Choroid plexus epithelial cell (primary cell): Measurements from ENCODE around the gene NPTXR.

Experiments
- DNase-seq: peaks from one replicate; pipeline ENCODE4 v3.0.0-alpha.2; 2010; ENCODE audit warnings: low read depth
- H3K4me3 ChIP-seq: 2 replicates; pipeline ENCODE4 v1.5.1; 2011; ENCODE audit warnings: low read depth, mild to moderate bottlenecking, control low read depth, low read length, moderate library complexity
- TF ChIP-seq, protein P1 (sequence below): conservative IDR thresholded peaks from 2 replicates; pipeline ENCODE4 v1.5.1; 2011; ENCODE audit warnings: low read depth, mild to moderate bottlenecking, control low read depth, inconsistent platforms, low read length, moderate library complexity

Gene NPTXR

GRCh38 chr22:38850941-38851849 lies 7.4 kb upstream of the NPTXR start:
- TF ChIP-seq, protein P1, sequence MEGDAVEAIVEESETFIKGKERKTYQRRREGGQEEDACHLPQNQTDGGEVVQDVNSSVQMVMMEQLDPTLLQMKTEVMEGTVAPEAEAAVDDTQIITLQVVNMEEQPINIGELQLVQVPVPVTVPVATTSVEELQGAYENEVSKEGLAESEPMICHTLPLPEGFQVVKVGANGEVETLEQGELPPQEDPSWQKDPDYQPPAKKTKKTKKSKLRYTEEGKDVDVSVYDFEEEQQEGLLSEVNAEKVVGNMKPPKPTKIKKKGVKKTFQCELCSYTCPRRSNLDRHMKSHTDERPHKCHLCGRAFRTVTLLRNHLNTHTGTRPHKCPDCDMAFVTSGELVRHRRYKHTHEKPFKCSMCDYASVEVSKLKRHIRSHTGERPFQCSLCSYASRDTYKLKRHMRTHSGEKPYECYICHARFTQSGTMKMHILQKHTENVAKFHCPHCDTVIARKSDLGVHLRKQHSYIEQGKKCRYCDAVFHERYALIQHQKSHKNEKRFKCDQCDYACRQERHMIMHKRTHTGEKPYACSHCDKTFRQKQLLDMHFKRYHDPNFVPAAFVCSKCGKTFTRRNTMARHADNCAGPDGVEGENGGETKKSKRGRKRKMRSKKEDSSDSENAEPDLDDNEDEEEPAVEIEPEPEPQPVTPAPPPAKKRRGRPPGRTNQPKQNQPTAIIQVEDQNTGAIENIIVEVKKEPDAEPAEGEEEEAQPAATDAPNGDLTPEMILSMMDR, result no peak
- no peak overlapping the region for H3K4me3 ChIP-seq
- DNase-seq, result peak; percentile 67

DNA sequence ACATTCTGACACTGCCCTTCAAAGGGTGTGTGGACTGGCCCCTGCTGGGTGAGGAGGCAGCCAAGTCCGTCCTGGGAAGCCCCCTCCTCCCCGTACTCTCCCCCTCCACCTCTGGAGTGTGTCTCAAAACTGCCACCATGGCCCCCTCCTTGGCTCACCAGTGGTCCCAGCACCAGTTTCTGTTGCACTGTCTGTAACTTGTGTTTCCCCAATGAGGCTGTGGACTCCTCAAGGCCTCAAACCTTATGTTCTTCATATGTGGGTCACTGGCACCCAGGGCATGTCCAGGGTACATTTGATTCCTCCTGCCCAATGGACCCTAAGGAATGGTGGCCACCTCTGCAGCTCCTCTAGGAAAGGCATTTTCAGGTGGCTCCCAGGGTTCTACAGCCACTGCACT lies 6.6 kb upstream of the NPTXR start:
- TF ChIP-seq, protein P1, result no peak
- no peak for DNase-seq
- no peak overlapping the region for H3K4me3 ChIP-seq

DNA sequence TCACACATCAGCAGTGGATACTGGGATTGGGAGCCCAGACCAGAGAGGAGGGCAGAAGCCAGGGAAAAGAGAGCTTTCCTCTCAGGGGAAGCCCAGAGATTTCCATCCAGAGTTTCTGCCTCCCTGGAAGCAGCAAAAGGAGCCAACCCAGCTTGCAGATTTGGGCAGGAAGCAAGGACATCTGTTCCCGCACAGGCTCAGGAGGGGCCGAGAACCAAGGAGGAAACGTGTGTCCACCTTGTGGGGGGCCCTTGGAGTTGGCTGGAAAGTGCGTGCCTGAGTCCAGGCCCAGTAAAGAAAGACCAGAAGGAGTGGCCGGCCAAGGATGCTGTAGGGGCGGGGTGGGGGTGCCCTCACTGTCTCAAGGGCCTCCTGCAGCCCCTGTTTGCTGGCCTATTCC lies 6.0 kb upstream of the NPTXR start:
- TF ChIP-seq, protein P1, result no peak
- no peak for DNase-seq
- H3K4me3 ChIP-seq, result no peak overlapping the region

GRCh38 chr22:38846412-38846811 lies 2.6 kb upstream of the NPTXR start:
- H3K4me3 ChIP-seq, result no peak overlapping the region
- DNase-seq, result no peak
- TF ChIP-seq, protein P1, result no peak

DNA sequence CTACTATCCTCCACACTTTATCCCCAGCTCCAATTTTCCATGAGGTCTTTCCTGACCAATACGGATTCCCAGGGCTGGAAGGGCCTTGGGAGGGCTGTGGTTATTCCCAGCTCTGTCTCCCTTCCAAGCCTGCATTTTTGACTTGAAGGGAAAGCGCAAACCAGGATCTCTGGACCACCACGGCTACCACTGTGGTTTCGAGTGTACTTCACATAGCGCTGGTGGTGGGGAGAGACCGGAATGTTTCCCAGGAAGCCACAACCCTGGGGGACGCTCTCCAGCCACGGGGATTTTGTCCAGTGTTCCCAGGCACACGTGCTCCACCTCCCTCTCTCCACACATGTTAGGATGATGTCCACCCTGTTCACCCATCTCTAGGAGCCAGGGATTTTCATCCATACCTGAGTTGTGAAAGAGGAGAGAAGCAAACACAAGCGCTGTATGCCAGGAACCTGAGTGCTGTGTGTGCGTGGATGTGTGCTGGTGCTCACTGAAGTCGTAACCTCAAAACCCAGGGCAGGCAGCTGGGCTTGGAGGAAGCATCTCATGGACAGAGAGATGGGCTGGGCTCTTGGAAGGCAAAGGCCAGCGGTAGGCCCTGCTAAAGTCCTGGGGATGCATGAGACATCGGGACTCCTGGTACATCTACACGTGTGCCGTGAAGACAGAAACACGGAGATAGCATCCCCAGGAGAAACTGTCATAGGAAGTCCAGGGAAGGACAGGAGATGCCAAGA lies 1.3 kb upstream of the NPTXR start:
- no peak for DNase-seq
- TF ChIP-seq, protein P1, result no peak

DNA sequence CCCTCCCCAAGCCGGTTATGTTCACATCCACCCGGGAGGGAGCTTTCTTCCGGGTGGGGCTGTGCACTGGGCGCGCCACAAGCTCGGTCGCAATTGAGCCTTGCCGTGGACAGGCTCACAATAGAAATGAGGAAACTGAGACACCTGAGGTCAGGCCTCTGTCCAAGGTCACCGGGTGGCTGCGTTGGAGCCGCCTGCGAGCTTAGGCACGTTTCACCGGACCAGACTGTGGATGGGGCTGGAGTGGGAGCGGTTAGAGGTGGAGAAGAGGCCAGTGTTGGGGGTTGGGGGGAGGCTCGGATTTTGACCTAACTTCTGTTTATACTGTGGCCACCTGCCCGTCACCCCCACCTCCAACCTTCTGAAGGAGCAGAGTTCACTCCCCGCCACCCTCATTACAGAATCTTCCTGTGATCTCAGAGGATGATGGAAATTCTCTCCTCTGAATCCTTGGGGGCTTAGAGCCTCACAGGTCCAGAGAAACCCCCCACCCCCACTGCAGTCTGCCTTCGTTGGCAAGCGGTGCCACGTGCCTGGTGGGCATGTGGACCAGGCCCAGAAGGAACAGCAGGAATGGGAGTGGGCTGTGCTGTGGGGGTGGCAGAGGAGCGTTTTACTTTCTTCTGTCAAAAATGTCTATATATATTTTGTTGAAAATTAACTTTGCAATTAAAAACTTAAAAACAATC lies 631 bp upstream of the NPTXR start:
- TF ChIP-seq, protein P1, result no peak
- H3K4me3 ChIP-seq, result no peak overlapping the region
- DNase-seq, result no peak

More for the DNA sequence above, 1.3 kb upstream of the NPTXR start:
- no peak overlapping the region for H3K4me3 ChIP-seq
